ENCODE data around the gene CAMK1G. TPM values are rescaled to one million over a fixed set of nuclear protein-coding genes. Genes with fewer than 3 reads are reported as not detected.

CAMK1G gene
- total RNA-seq, 1 experiment from 2014 or later: not detected

- ChIA-PET POLR2A (no interaction called here), CTCF (no interaction called here)
- no peak overlapping the region for H3K27ac Mint-ChIP-seq (ENCODE audit: unreplicated experiment)
- no peaks in the 10 kb centered on the region for H3K4me1 ChIP-seq
- intact Hi-C loops (cut with micrococcal nuclease; ENCODE audit: unreplicated experiment): no loop called here
- no peaks in the 10 kb centered on the region for H3K36me3 ChIP-seq (ENCODE audit: control insufficient read depth, insufficient read depth, low read length)
- H3K4me3 ChIP-seq (ENCODE audit: low read depth, low read length): no peak overlapping the region
- no peaks in the 10 kb centered on the region for H3K27me3 Mint-ChIP-seq (ENCODE audit: insufficient read depth, unreplicated experiment)
- DNase-seq: no peak
- no peaks in the 10 kb centered on the region for H3K36me3 Mint-ChIP-seq (ENCODE audit: insufficient read depth, unreplicated experiment)
- no peaks in the 10 kb centered on the region for H3K9me3 Mint-ChIP-seq (ENCODE audit: unreplicated experiment)
- BruUV-seq (replicated peaks): no TSS peak
- no peaks in the 10 kb centered on the region for H3K27me3 ChIP-seq (replicated peaks; ENCODE audit: control insufficient read depth, insufficient read depth, low read length)
- H3K4me3 Mint-ChIP-seq (ENCODE audit: unreplicated experiment): no peak overlapping the region
- H3K4me1 Mint-ChIP-seq (ENCODE audit: low read depth, unreplicated experiment): no peaks in the 10 kb centered on the region
- H3K9me3 ChIP-seq: no peaks in the 10 kb centered on the region
- no peak for TF ChIP-seq CTCF (IDR thresholded peaks at IDR 0.05; ENCODE audit: insufficient read depth in 1 of 2, low read depth in 1 of 2, low read length in 1 of 2, severe bottlenecking in 1 of 2, unreplicated experiment in 1 of 2)
Observed at GRCh38 chr1:209557221-209557620, 26.3 kb upstream of the CAMK1G start.

GRCh38 chr1:209560529-209560928 lies 23.0 kb upstream of the CAMK1G start:
- POLR2A ChIA-PET: no interaction called here

GRCh38 chr1:209560952-209561351 lies 22.6 kb upstream of the CAMK1G start:
- ChIA-PET POLR2A (no interaction called here), CTCF (interaction anchor here (1.1 kb wide), 1 partner anchor 8 kb away, joined by 3 read pairs; no protein-coding TSS in a partner anchor)
- no peak for TF ChIP-seq CTCF (IDR thresholded peaks at IDR 0.05; ENCODE audit: insufficient read depth in 1 of 2, low read depth in 1 of 2, low read length in 1 of 2, severe bottlenecking in 1 of 2, unreplicated experiment in 1 of 2)
- Mint-ChIP-seq H3K4me1 (ENCODE audit: low read depth, unreplicated experiment) (no peaks in the 10 kb centered on the region), H3K9me3 (ENCODE audit: unreplicated experiment) (no peaks in the 10 kb centered on the region), H3K27ac (ENCODE audit: unreplicated experiment) (no peak overlapping the region), H3K36me3 (ENCODE audit: insufficient read depth, unreplicated experiment) (no peaks in the 10 kb centered on the region), H3K27me3 (ENCODE audit: insufficient read depth, unreplicated experiment) (no peaks in the 10 kb centered on the region), H3K4me3 (ENCODE audit: unreplicated experiment) (no peak overlapping the region)
- H3K36me3 ChIP-seq (ENCODE audit: control insufficient read depth, insufficient read depth, low read length): no peaks in the 10 kb centered on the region
- no peaks in the 10 kb centered on the region for H3K27me3 ChIP-seq (replicated peaks; ENCODE audit: control insufficient read depth, insufficient read depth, low read length)
- DNase-seq: no peak
- H3K4me3 ChIP-seq (ENCODE audit: low read depth, low read length): no peak overlapping the region
- intact Hi-C loops (cut with micrococcal nuclease; ENCODE audit: unreplicated experiment): no loop called here
- H3K4me1 ChIP-seq: no peaks in the 10 kb centered on the region
- BruUV-seq (replicated peaks): no TSS peak
- H3K9me3 ChIP-seq: no peaks in the 10 kb centered on the region

More at GRCh38 chr1:209560529-209560928, 23.0 kb upstream of the CAMK1G start:
- Histone ChIP-seq H3K4me1 (no peaks in the 10 kb centered on the region), H3K9me3 (no peaks in the 10 kb centered on the region), H3K27me3 (replicated peaks; ENCODE audit: control insufficient read depth, insufficient read depth, low read length) (no peaks in the 10 kb centered on the region), H3K4me3 (ENCODE audit: low read depth, low read length) (no peak overlapping the region), H3K36me3 (ENCODE audit: control insufficient read depth, insufficient read depth, low read length) (no peaks in the 10 kb centered on the region)
- no peak for DNase-seq
- no peaks in the 10 kb centered on the region for H3K36me3 Mint-ChIP-seq (ENCODE audit: insufficient read depth, unreplicated experiment)
- H3K9me3 Mint-ChIP-seq (ENCODE audit: unreplicated experiment): no peaks in the 10 kb centered on the region
- no peak overlapping the region for H3K4me3 Mint-ChIP-seq (ENCODE audit: unreplicated experiment)
- no peaks in the 10 kb centered on the region for H3K4me1 Mint-ChIP-seq (ENCODE audit: low read depth, unreplicated experiment)
- TF ChIP-seq CTCF (IDR thresholded peaks at IDR 0.05; ENCODE audit: insufficient read depth in 1 of 2, low read depth in 1 of 2, low read length in 1 of 2, severe bottlenecking in 1 of 2, unreplicated experiment in 1 of 2): no peak
- H3K27ac Mint-ChIP-seq (ENCODE audit: unreplicated experiment): no peak overlapping the region
- intact Hi-C loops (cut with micrococcal nuclease; ENCODE audit: unreplicated experiment): no loop called here
- no TSS peak for BruUV-seq (replicated peaks)
- H3K27me3 Mint-ChIP-seq (ENCODE audit: insufficient read depth, unreplicated experiment): no peaks in the 10 kb centered on the region
- CTCF ChIA-PET: interaction anchor here (1.1 kb wide), 1 partner anchor 9 kb away, joined by 3 read pairs; no protein-coding TSS in a partner anchor

All from Caco-2 (cell line).